HCT116 (cell line): Measurements from ENCODE around the gene SLC3A2. TPM values are rescaled to one million over a fixed set of nuclear protein-coding genes. Genes with fewer than 3 reads are reported as not detected.

ENCODE experiments used
- ATAC-seq: fragments of 200-7000 bp; cut with Tn5 transposase; 2 replicates; pipeline ENCODE4 v1.9.1; 2020; ENCODE audit warnings: mild to moderate bottlenecking, moderate library complexity
- BruUV-seq: library from RNA; stranded (reverse); fragments of 400-500 nt; replicated peaks from 2 replicates; lab custom pipeline; 2021; lab: Mats Ljungman, UMichigan
- CTCF ChIA-PET: fragments of 300-600 bp; sonication (Branson Sonifier 250); formaldehyde crosslinking; loops from one replicate; lab custom pipeline; 2021; ENCODE audit warnings: antibody characterized with exemption; lab: Charles Lee
- POLR2A ChIA-PET: fragments of 300-600, 350-600 bp; sonication (Branson Sonifier 250); formaldehyde crosslinking; loops from one replicate; lab custom pipeline; 2021; ENCODE audit warnings: antibody characterized with exemption; lab: Charles Lee
- RAD21 ChIA-PET, 2 experiments: fragments of 300-600 bp; sonication (Branson Sonifier 250); formaldehyde crosslinking; loops; one replicate each; lab custom pipeline; 2023; ENCODE audit warnings: low total read pairs in 2 of 2; ENCODE audit not compliant: uncharacterized antibody in 2 of 2, unreplicated experiment in 2 of 2, low non-redundant PET in 1 of 2; lab: Charles Lee
- DNase-seq: peaks from one replicate; pipeline ENCODE4 v3.0.0-alpha.2; 2010; ENCODE audit warnings: low read depth, low spot score
- H2AFZ ChIP-seq: fragments of 200-600 bp; shearing (Covaris generic), sonication (generic); 2 replicates; pipeline ENCODE4 v1.6.1; 2017; ENCODE audit warnings: low read depth, mixed run types, mixed read lengths, antibody characterized with exemption, low read length; ENCODE audit not compliant: poor library complexity, severe bottlenecking
- H3K27ac ChIP-seq: 2 replicates; pipeline ENCODE4 v1.5.1; 2012; ENCODE audit warnings: low read depth, low read length
- H3K27me3 ChIP-seq: fragments of 200-600 bp; sonication (generic); 2 replicates; pipeline ENCODE4 v1.6.1; 2016; ENCODE audit warnings: mixed run types, low read length, mixed read lengths; ENCODE audit not compliant: insufficient read depth
- H3K36me3 ChIP-seq, 2 experiments: fragments of 200-500 bp in 1 of 2; fragments of 200-600 bp in 1 of 2; sonication (Bioruptor generic) in 1 of 2; sonication (generic) in 1 of 2; 2 replicates each; pipeline versions ENCODE4 v1.5.1 to v1.6.1; 2014 to 2016; ENCODE audit warnings: low read length in 2 of 2, inconsistent platforms in 1 of 2, mixed read lengths in 1 of 2, mixed run types in 1 of 2; ENCODE audit not compliant: insufficient read depth in 2 of 2, control insufficient read depth in 1 of 2
- H3K4me1 ChIP-seq, 2 experiments: fragments of 200-600 bp in 1 of 2; sonication (generic) in 1 of 2; 2 replicates each; pipeline versions ENCODE4 v1.5.1 to v1.6.1; 2012 to 2017; ENCODE audit warnings: low read length in 2 of 2, inconsistent platforms in 1 of 2, mild to moderate bottlenecking in 1 of 2, mixed read lengths in 1 of 2, mixed run types in 1 of 2, moderate library complexity in 1 of 2; ENCODE audit not compliant: insufficient read depth in 2 of 2, control insufficient read depth in 1 of 2
- H3K4me2 ChIP-seq: fragments of 200-600 bp; sonication (generic); 2 replicates; pipeline ENCODE4 v1.6.1; 2017; ENCODE audit warnings: mixed run types, low read length, mixed read lengths
- H3K4me3 ChIP-seq, 2 experiments: fragments of 200-600 bp in 1 of 2; sonication (generic) in 1 of 2; replicated peaks in 1 of 2; 2 replicates each; pipeline ENCODE4 v1.5.1; 2011 to 2016; ENCODE audit warnings: low read length in 2 of 2, control low read depth in 1 of 2, low read depth in 1 of 2, mild to moderate bottlenecking in 1 of 2, mixed read lengths in 1 of 2, mixed run types in 1 of 2
- H3K79me2 ChIP-seq: fragments of 200-600 bp; sonication (generic); 2 replicates; pipeline ENCODE4 v1.6.1; 2017; ENCODE audit warnings: mild to moderate bottlenecking, mixed run types, low read length, moderate library complexity, mixed read lengths; ENCODE audit not compliant: insufficient read depth
- H3K9ac ChIP-seq: fragments of 200-600 bp; sonication (generic); 2 replicates; pipeline ENCODE4 v1.6.1; 2016; ENCODE audit warnings: low read length, mixed read lengths
- H3K9me2 ChIP-seq: fragments of 200-600 bp; sonication (generic), shearing (Covaris generic); 2 replicates; pipeline ENCODE4 v1.6.1; 2017; ENCODE audit warnings: mixed run types, mild to moderate bottlenecking, moderate library complexity; ENCODE audit not compliant: insufficient read depth
- H3K9me3 ChIP-seq, 2 experiments: fragments of 200-500 bp in 1 of 2; fragments of 200-600 bp in 1 of 2; sonication (Bioruptor generic) in 1 of 2; sonication (generic) in 1 of 2; 2 replicates each; pipeline ENCODE4 v1.6.1; 2014 to 2017; ENCODE audit warnings: low read length in 2 of 2, mixed read lengths in 2 of 2, inconsistent platforms in 1 of 2, low read depth in 1 of 2, mild to moderate bottlenecking in 1 of 2, mixed run types in 1 of 2, moderate library complexity in 1 of 2; ENCODE audit not compliant: control insufficient read depth in 1 of 2, insufficient read depth in 1 of 2
- H4K20me1 ChIP-seq: fragments of 200-600 bp; sonication (generic), shearing (Covaris generic); 2 replicates; pipeline ENCODE4 v1.6.1; 2017; ENCODE audit warnings: mixed run types, mild to moderate bottlenecking, moderate library complexity; ENCODE audit not compliant: insufficient read depth
- CEBPB ChIP-seq: IDR thresholded peaks from 2 replicates; pipeline ENCODE4 v1.6.1; 2012; ENCODE audit warnings: low read depth
- EGR1 ChIP-seq: IDR thresholded peaks from 2 replicates; pipeline ENCODE4 v1.6.1; 2012; ENCODE audit warnings: low read depth
- FOSL1 ChIP-seq: IDR thresholded peaks from 2 replicates; pipeline ENCODE4 v1.6.1; 2012; ENCODE audit warnings: low read depth
- JUND ChIP-seq: IDR thresholded peaks from 2 replicates; pipeline ENCODE4 v1.6.1; 2012
- REST ChIP-seq: IDR thresholded peaks from 2 replicates; pipeline ENCODE4 v1.6.1; 2012; ENCODE audit warnings: low read depth
- SRF ChIP-seq: IDR thresholded peaks from 2 replicates; pipeline ENCODE4 v1.6.1; 2012; ENCODE audit warnings: low read depth
- ZBTB33 ChIP-seq: IDR thresholded peaks from 2 replicates; pipeline ENCODE4 v1.6.1; 2011; ENCODE audit warnings: mild to moderate bottlenecking, low read length, moderate library complexity; ENCODE audit not compliant: insufficient replicate concordance; ENCODE audit errors: extremely low read depth
- ZFX ChIP-seq: fragments of 450-650 bp; IDR thresholded peaks from 2 replicates; pipeline ENCODE4 v1.6.1; 2017
- intact Hi-C: fragments of 100-400 bp; cut with micrococcal nuclease; formaldehyde crosslinking; loops from 2 replicates; pipeline ENCODE4 v1.10.0; 2022
- total RNA-seq: library from RNA; stranded (reverse); gene quantifications from one replicate; pipeline ENCODE4 v1.2.1, GENCODE V29; 2021; ENCODE audit not compliant: unreplicated experiment
- TF ChIP-seq, protein P1 (sequence below), 3 experiments: fragments of 200-600 bp in 1 of 3; sonication (generic) in 1 of 3; IDR thresholded peaks in 2 of 3; conservative IDR thresholded peaks in 1 of 3; 2 replicates each; pipeline ENCODE4 v1.5.1; 2012 to 2017; ENCODE audit warnings: low read depth in 2 of 3, low read length in 2 of 3, antibody characterized with exemption in 1 of 3, borderline replicate concordance in 1 of 3, control low read depth in 1 of 3, mild to moderate bottlenecking in 1 of 3, mixed read lengths in 1 of 3, mixed run types in 1 of 3, moderate library complexity in 1 of 3; ENCODE audit not compliant: insufficient read depth in 1 of 3

Gene SLC3A2
- total RNA-seq, 1 experiment from 2014 or later = 418 TPM

DNA sequence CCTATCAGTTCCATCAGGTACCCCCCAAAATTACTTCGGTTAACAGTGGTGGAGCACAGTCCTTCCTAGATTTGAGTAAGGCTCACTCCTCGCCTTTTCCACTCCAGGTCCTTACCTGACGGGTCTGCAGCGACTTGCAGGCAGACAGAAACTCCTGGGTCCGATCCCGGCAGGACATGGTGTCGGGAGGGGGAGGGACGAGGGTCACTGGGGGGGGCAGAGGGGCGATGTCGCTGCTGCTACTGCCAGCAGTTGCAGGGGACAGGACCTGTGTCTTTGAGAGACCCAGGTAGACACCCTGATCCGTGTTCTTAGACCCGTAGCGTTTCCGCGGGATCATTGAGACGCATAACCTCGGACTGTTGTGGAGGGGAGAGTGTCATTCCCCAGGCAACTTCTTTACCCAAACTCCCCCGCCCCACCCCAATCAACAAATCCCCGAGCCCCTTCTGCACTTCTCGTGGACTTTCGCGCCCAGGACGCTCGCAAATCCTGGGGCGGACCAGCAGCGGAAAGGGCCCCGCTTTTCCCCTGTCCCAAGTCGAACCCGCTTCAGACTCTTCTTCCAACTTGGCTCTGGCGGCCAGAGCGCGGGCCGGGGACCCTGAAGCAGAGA lies 49.7 kb upstream of the SLC3A2 start:
- Histone ChIP-seq H3K4me3 (peak overlapping the region; percentile 86 to 93), H3K27me3 (no peaks in the 10 kb centered on the region), H3K4me2 (peak overlapping the region; percentile 92), H3K27ac (peak overlapping the region; percentile 64), H3K9me2 (no peaks in the 10 kb centered on the region), H3K4me1 (peaks cover 7 to 30% of the 10 kb centered on the region in 2 experiments), H3K79me2 (peaks cover 44% of the 10 kb centered on the region), H3K36me3 (peaks cover 25% of the 10 kb centered on the region in 2 experiments), H3K9ac (peak overlapping the region; percentile 92), H2AFZ (no peak overlapping the region), H4K20me1 (no peaks in the 10 kb centered on the region; the same call in 1 of the 2 replicates), H3K9me3 (no peaks in the 10 kb centered on the region)
- ATAC-seq (peak; percentile 5; the same call in 1 of the 2 replicates), DNase-seq (peak; percentile 22)
- TF ChIP-seq ZFX (peak; percentile 28; the same call in 1 of the 2 replicates), FOSL1 (no peak), SRF (no peak), JUND (no peak), CEBPB (no peak), REST (no peak), ZBTB33 (no peak), EGR1 (no peak)
- TF ChIP-seq, protein P1, sequence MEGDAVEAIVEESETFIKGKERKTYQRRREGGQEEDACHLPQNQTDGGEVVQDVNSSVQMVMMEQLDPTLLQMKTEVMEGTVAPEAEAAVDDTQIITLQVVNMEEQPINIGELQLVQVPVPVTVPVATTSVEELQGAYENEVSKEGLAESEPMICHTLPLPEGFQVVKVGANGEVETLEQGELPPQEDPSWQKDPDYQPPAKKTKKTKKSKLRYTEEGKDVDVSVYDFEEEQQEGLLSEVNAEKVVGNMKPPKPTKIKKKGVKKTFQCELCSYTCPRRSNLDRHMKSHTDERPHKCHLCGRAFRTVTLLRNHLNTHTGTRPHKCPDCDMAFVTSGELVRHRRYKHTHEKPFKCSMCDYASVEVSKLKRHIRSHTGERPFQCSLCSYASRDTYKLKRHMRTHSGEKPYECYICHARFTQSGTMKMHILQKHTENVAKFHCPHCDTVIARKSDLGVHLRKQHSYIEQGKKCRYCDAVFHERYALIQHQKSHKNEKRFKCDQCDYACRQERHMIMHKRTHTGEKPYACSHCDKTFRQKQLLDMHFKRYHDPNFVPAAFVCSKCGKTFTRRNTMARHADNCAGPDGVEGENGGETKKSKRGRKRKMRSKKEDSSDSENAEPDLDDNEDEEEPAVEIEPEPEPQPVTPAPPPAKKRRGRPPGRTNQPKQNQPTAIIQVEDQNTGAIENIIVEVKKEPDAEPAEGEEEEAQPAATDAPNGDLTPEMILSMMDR (IDR thresholded peaks at IDR 0.05 in 2 of 3, conservative IDR thresholded peaks at IDR 0.05 in 1 of 3; ENCODE audit: borderline replicate concordance in 1 of 3, insufficient read depth in 1 of 3, low read depth in 2 of 3, low read length in 2 of 3) = no peak
- POLR2A ChIA-PET = interaction anchor here (0.7 to 2.8 kb wide), 13 partner anchors 10 to 257 kb away, joined by 3 to 113 read pairs (median 8); partner anchors contain the start of genes C11orf98, CSKMT, HNRNPUL2 and LBHD1
- intact Hi-C loops = no loop called here
- CTCF ChIA-PET = interaction anchor here (1.3 kb wide), 1 partner anchor 44 kb away, joined by 4 read pairs; the partner anchor contains the start of gene TMEM179B
- BruUV-seq = no TSS peak
- RAD21 ChIA-PET = interaction anchor here in 1 of 2 experiments (1.0 kb wide), 1 partner anchor 9 kb away, joined by 3 read pairs; no protein-coding TSS in a partner anchor
